Measurements from ENCODE around the gene PKN1.

PKN1 gene

DNA sequence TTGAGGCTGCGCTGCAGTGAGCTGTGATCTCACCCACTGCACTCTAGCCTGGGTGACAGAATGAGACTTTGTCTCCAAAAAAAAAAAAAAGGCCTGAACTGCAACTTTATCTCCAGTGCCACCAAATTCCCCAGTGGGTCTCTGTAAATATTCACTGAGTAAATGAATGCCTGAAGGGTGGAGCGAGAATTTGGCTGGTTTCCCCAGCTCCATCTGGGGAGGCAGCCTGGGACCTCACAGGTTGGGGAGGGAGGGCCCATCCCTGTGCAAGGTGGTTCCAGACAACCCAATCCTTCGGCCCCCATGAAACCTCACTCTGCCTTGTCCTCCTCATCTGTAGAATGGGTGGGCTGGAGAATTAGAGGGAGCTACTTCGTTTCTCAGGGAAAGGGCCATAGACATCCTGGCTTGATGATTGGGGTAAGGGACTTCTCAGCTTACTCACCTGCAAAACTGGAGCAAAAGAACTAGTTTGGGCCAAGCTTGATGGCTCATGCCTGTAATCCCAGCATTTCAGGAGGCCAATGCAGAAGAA lies 4.2 kb upstream of the PKN1 start:
- H3K4me3 ChIP-seq (ENCODE audit: low read depth, low read length) = no peak overlapping the region
- TF ChIP-seq, protein P1, sequence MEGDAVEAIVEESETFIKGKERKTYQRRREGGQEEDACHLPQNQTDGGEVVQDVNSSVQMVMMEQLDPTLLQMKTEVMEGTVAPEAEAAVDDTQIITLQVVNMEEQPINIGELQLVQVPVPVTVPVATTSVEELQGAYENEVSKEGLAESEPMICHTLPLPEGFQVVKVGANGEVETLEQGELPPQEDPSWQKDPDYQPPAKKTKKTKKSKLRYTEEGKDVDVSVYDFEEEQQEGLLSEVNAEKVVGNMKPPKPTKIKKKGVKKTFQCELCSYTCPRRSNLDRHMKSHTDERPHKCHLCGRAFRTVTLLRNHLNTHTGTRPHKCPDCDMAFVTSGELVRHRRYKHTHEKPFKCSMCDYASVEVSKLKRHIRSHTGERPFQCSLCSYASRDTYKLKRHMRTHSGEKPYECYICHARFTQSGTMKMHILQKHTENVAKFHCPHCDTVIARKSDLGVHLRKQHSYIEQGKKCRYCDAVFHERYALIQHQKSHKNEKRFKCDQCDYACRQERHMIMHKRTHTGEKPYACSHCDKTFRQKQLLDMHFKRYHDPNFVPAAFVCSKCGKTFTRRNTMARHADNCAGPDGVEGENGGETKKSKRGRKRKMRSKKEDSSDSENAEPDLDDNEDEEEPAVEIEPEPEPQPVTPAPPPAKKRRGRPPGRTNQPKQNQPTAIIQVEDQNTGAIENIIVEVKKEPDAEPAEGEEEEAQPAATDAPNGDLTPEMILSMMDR (IDR thresholded peaks at IDR 0.05; ENCODE audit: borderline replicate concordance, insufficient read depth, low read depth, low read length) = no peak

DNA sequence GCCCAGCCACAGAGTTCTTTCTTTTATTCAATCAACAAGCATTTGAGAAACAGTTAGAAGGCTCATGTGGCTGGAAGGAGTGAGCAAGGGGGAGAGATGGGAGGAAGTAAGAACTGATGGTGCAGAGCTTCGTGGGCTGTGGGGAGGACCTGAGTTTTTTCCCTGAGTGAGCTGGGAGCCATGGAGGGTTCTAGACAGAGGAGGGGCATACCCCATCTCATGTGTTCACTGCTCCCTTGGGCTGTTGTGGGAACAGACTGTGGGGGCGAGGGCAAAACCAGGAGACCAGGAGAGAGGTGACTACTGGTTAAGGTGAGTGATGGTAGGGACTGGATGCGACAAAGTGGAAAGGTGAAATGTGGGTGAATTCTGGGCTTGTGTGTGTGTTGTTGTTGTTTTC lies 2.4 kb upstream of the PKN1 start:
- H3K4me3 ChIP-seq (ENCODE audit: low read depth, low read length) = no peak overlapping the region
- TF ChIP-seq, protein P1 (IDR thresholded peaks at IDR 0.05; ENCODE audit: borderline replicate concordance, insufficient read depth, low read depth, low read length) = no peak

DNA sequence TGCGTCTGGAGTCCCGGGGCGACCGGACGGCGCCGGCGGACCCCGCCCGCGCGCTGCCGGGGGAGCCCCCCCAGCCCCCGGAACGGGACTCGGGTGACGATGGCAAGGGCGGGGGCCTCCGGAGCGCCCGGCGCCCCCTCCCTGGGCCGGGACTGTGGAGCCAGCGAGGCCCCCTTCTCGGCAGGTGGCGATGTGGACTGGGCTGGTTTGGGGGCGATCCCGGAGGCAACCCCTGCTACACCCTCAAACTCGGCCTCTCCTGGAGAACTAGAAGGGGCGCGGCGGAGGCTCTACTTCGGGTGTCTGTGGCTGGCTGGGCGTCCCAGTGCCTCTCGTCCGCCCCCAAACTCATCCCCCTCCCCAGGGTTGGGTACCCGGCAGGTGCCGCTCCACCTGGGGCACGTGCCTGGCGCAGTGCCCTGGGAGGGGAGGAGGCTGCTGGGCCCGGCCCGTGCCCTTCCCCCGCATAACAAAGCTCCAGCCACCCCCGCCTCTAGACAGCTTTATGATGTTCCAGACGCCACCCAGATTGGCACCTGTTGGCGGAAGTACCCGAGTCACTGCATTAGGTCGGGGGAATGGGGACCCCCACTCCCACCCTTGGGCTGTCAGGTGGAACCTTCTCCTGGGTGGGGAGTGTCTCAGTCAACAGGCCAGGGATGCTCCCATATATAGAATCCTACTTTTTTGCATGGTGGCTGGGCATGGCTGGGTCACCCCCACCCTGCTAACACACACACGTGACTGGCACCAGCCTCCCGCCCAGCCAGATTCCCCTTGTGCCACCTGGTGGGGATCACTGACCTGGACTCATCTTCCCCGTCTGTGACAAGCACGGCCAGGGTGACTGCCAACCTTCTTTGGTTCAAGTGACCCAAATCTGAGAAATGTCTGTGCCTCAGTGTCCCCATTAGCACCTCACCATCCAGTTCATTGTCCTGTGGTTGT lies 722 bp downstream of the PKN1 start:
- TF ChIP-seq, protein P1 (IDR thresholded peaks at IDR 0.05; ENCODE audit: borderline replicate concordance, insufficient read depth, low read depth, low read length) = no peak
- peak overlapping the region; percentile 78 for H3K4me3 ChIP-seq (ENCODE audit: low read depth, low read length)

DNA sequence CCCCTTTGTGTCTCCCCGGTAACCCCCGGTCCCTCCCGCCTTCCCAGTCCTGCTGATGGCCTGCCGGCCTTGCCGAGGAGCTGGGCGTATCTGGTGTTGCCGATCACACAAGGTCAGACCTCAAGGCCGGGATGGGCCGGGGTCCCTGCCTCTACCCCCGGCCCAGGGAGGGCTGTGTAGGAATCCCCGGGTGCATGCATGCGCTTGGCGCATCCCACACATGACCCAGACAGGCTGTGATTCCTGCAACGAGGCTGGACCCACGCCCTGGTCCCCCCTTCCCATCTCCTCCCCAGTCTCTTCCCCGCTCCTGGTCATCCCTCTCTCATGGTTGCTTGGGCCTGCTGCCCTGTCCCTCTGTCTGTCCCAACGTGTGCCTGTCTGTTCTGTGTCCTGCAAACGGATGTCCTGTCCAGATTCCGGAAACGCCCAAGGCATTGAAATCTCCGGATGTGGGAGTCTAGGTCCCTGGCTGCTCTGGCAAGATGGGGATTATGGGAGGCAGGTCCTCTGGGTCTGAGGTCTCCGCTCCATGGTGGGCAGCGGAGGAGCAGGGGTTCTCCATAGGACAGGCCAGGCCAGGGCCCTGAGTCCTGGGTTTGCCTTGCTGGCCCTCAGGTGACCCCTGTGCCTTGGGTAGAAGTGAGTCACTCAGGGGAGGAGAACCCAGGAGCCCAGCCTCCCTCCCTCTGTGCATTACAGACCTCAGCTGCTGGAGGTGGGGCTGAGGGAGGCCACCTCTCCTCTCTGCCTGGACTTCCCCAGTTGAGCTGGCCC lies 1.6 kb downstream of the PKN1 start:
- TF ChIP-seq, protein P1 (IDR thresholded peaks at IDR 0.05; ENCODE audit: borderline replicate concordance, insufficient read depth, low read depth, low read length) = no peak
- no peak overlapping the region for H3K4me3 ChIP-seq (ENCODE audit: low read depth, low read length)

DNA sequence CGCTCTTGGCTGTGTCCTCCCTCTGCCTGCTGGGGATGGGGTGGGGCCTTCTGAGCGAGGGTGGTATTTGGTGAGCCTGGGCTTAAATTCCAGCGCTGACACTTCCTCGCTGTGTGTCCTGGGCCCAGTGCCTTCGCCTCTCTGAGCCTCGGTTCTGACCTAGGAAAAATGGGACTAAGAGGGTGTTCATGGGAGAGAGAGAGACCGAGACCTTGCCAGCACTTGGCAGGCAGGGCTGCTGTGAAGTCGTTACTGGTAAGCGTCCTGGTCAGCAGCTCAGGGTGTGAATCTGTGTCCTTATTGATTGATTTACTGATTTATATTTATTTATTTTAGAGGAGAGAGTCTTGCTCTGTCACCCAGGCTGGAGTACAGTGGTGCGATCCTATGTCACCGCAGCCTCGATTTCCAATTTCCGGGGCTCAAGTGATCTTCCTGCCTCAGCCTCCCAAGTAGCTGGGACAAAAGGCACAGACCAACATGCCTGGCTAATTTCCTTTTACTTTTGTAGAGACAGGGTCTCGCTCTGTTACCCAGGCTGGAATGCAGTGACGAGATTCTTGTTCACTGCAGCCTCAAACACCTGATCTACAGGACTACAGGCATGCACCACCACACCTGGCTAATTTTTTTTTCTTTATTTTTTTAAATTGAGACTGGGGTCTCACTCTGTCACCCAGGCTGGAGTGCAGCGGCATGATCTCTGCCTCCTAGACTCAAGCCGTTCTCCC lies 2.4 kb downstream of the PKN1 start:
- H3K4me3 ChIP-seq (ENCODE audit: low read depth, low read length) = no peak overlapping the region
- TF ChIP-seq, protein P1 (IDR thresholded peaks at IDR 0.05; ENCODE audit: borderline replicate concordance, insufficient read depth, low read depth, low read length) = no peak

DNA sequence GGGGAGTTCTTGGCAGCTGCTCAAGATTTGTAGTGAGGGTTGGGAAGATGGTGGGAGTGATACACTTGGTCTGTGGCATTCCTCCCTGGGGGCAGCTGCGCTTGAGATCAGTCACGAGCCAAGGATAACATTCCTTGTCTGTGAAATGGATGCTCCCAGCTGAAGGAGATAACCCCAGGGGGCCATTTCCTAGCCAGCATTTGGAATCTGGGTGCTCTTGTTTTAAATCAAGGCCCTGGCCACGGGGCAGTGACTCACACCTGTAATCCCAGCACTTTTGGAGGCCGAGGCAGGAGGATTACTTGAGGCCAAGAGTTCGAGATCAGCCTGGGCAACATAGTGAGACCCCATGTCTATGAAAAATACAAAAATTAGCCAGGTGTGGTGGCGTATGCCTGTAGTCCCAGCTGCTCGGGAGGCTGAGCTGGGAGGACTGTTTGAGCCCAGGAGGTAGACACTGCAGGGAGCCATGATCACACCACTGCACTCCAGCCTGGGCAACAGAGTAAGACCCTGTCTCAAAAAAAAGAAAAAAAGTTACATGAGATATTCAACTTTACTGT lies 4.6 kb downstream of the PKN1 start:
- H3K4me3 ChIP-seq (ENCODE audit: low read depth, low read length) = no peak overlapping the region
- TF ChIP-seq, protein P1 (IDR thresholded peaks at IDR 0.05; ENCODE audit: borderline replicate concordance, insufficient read depth, low read depth, low read length) = no peak

Data from GM12875 (cell line).